ENCODE results near the gene TPGS1.

DNA sequence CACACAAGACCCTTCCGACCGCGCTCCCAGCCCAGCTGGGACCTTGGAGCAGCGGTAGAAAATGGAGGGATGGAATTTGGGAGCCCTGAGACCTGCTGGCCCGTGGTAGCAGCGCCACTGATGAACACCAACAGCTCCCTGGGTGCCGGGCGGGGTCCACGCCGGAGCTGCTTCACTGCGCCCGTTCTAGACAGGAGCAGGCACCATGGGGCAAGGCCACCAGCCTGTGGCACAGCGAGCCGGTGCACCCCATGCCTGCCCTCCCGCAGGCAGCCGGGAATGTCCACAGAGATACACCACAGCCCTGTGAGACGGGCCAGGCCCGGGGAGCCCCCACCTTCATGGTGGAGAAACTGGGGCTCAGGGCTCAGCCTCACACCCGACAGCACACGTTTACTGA is 36.6 kb upstream of the TPGS1 start:
- TF ChIP-seq CTCF (IDR thresholded peaks at IDR 0.05) (no peak), POLR2AphosphoS5 (IDR thresholded peaks at IDR 0.05) (no peak)

Measured in breast epithelium (tissue), 3 donors.